GM08714 (cell line): Measurements from ENCODE around the gene RPS4Y2.

Source experiments
- H3K4me3 ChIP-seq: fragments of 200-500 bp; sonication (Bioruptor generic); 2 replicates; pipeline ENCODE4 v1.5.1; 2014; ENCODE audit warnings: mild to moderate bottlenecking, low read length, inconsistent platforms
- ZNF274 ChIP-seq: IDR thresholded peaks from 2 replicates; pipeline ENCODE4 v1.6.1; 2012; ENCODE audit warnings: mild to moderate bottlenecking, low read depth, low read length

RPS4Y2 gene

GRCh38 chrY:20755808-20756207 is at the start of gene RPS4Y2:
RPS4Y2 (plus strand) TSS chrY:20756108; CDS start chrY:20756164, 56 bp downstream.
- TF ChIP-seq ZNF274 = no peak
- no peak within 1 kb of the TSS for H3K4me3 ChIP-seq

DNA sequence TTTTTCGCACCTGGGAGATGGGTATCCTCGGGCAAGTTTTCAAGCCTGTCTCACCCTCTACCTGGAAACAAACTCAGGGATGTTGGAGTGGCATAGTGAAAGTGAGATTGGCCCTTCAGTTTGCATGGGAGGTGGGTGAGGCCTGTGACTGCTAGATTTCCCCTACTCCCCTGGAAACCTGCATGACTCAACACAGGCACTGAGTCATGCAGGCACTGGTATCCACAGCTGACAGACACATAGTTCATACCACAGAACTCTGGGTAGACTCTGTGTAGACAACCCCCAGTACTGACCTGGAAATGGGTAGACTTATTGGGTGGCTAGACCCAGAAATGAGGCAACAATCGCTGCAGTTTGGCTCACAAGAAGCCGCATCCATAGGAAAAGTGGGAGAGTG is 41.5 kb upstream of the RPS4Y2 start:
- no peak for TF ChIP-seq ZNF274
- no peak overlapping the region for H3K4me3 ChIP-seq

DNA sequence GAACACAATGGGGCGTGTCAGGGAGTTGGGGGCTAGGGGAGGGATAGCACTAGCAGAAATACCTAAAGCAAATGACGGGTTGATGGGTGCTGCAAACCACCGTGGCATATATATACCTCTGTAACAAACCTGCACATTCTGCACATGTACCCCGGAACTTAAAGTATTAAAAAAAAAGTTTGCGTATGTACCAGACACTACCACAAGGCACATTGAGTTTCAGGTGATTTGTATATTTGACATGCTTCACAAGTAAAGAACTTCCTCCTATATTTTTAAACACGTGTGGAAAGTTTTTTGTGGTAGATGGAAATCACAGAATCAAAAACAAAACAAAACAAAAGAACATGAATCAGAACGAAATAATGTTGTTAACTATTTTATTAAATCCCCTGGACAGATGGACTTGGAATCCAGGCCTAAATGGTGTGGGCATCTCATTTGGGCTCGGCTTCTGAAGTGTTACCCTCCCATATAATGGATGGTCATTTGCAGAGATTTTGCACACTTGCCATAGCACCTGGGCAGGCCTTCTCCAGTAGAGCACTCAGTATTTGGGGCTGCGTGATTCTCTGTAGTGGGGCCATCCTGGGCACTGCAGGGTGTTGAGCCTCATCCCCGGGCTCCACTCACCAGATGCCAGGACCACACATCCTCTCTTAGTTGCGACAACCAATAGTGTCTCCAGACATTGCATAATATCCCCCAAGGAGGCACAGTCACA is 29.6 kb upstream of the RPS4Y2 start:
- no peak for TF ChIP-seq ZNF274
- no peak overlapping the region for H3K4me3 ChIP-seq

DNA sequence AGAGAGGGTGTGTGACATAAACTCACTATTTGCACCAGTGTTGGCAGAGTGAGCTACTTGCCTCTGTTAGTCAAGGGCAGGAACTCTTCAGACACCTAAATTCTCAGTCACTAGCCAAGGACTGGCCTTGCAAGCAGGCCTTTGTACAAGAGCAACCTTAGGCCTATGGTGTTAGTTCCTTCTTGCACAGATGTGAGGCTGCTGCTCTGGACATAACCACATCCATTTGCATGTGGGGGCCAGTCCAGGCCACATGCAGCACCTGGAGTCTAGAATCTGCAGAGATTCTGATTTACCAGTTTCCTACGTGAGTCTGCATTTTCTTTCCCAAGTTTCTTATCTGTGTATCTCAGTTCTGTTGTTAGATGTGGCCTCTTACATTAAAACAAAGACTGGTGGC is 20.7 kb upstream of the RPS4Y2 start:
- no peak overlapping the region for H3K4me3 ChIP-seq
- TF ChIP-seq ZNF274 = no peak

GRCh38 chrY:20739806-20740205 is 16.1 kb upstream of the RPS4Y2 start:
- TF ChIP-seq ZNF274 = no peak
- H3K4me3 ChIP-seq = no peak overlapping the region

DNA sequence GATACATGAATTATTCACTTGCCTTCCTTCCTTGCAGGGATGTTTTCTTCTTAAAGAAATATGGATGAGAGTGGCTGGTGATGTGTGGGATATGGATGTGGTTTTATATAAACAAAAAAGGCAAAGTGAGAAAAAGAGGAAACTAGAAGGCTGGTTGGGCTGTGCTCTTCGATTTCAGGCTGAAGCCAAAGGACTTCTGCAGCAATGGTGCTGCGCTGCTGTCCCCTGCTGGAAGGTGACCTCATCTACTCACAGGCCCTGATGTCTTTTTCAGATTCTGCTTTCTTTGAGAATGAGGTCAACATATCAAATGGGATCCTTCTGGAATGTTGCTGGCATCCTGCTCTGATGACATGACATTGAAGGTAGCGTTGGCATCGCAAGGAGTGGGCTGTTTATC is 15.3 kb upstream of the RPS4Y2 start:
- no peak overlapping the region for H3K4me3 ChIP-seq
- TF ChIP-seq ZNF274 = no peak

DNA sequence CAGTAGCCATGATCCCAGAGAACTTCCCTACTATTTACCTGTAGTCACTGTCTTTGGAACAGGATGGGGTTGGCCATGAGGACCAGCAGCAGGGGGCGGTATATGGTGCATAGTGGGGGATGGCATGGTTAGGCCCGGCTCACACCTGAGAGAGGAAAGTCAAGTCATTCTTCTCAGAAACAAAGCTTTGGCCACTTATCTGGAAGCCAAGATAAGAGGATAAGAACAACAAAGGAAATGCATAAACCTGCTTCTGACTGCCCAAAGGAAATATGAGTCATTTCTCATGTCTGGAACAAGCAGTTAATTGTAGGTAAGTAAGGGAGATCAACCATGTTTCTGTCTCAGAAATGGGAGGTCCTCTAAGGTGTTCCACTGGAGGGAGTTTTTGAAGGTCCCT is 10.8 kb upstream of the RPS4Y2 start:
- TF ChIP-seq ZNF274 = no peak
- H3K4me3 ChIP-seq = no peak overlapping the region

GRCh38 chrY:20746919-20747318 is 9.0 kb upstream of the RPS4Y2 start:
- no peak overlapping the region for H3K4me3 ChIP-seq
- TF ChIP-seq ZNF274 = no peak

- no peak for TF ChIP-seq ZNF274
- no peak overlapping the region for H3K4me3 ChIP-seq
These were observed 8.0 kb downstream of the RPS4Y2 start for GRCh38 chrY:20763869-20764268.

GRCh38 chrY:20765117-20765516 is 9.2 kb downstream of the RPS4Y2 start:
- no peak for TF ChIP-seq ZNF274

GRCh38 chrY:20770755-20771154 is 14.8 kb downstream of the RPS4Y2 start:
- no peak overlapping the region for H3K4me3 ChIP-seq
- no peak for TF ChIP-seq ZNF274

More at GRCh38 chrY:20765117-20765516, 9.2 kb downstream of the RPS4Y2 start:
- no peak overlapping the region for H3K4me3 ChIP-seq

- no peak overlapping the region for H3K4me3 ChIP-seq
- no peak for TF ChIP-seq ZNF274
These were observed 20.2 kb downstream of the RPS4Y2 start for GRCh38 chrY:20776104-20776503.

DNA sequence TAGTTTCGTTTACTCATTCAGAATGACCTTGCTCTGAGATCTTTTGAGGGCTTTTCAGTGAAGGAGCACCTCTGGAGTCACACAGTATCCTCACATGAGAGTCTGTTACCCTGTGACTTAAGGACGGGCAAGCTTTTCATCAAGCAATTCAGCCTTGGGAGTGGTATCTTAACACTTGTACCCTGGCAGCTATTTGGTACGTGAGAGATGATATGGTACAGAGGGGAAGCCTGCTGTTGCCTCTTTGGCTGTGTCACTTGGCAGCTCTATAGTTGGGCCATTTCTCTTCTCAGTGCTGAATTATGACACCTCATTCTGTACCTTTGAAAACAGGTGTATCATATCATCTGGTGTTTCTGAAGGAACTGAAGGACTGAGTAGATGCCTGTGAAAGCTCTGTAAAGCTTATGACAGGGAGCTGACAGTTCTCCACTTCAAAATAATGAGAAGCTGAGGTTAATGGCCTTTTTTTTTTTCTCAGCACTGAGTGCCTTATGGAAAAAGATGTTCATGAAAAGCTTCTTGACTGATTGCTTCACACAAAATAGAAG is 24.3 kb downstream of the RPS4Y2 start:
- TF ChIP-seq ZNF274 = no peak
- H3K4me3 ChIP-seq = no peak overlapping the region

DNA sequence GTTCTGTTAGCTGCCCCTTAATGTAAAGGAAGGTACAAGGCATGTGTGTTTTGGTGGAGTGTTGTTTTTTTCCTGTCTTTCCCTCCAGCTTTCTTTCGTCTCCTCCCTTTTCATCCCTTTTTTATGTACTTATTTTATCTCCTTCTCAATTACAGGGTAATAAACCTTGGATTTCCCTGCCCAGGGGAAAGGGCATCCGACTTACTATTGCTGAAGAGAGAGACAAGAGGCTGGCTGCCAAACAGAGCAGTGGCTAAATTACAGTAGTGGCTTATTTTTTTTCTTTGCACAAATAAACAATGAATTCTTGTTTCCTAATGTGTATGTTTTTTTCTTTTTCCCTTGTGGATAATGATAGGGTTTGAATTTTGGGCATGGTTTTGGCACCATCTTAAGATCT is 24.9 kb downstream of the RPS4Y2 start:
- no peak overlapping the region for H3K4me3 ChIP-seq
- TF ChIP-seq ZNF274 = no peak

DNA sequence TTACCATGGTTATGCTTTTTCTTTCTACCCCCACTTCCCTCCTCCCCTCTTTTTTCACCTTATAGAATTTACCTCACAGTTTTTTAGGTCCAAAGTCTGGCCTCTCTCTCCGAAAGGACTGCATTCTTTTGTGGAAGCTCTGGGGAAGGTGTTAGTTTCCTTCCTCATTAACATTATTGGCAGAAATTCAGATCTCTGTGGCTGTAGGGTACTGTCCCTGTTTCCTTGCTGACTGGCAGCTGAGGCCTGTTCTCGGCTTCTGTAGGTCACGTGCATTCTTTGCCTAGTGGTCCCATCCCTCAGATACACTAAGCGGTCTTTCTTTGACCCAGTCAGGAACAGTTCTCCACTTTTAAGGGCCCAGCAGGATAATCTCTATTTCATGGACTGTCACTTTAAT is 25.5 kb downstream of the RPS4Y2 start:
- TF ChIP-seq ZNF274 = no peak
- no peak overlapping the region for H3K4me3 ChIP-seq

- TF ChIP-seq ZNF274 = no peak
- H3K4me3 ChIP-seq = no peak overlapping the region
These were observed 29.1 kb downstream of the RPS4Y2 start for GRCh38 chrY:20784965-20785364.
